Body of pancreas (tissue), 4 donors: ENCODE data around the gene PHKB.

Experiments used
- POLR2A ChIP-seq, 3 donors: fragments of 450-650 bp; IDR thresholded peaks; one replicate each; pipeline ENCODE4 v1.6.1; 2016; ENCODE audit warnings: antibody characterized with exemption in 3 of 3, mild to moderate bottlenecking in 2 of 3
- TF ChIP-seq, protein P1 (sequence below), 7 experiments: fragments of 450-650 bp in 4 of 7; fragments of 200-600 bp in 3 of 7; sonication (generic) in 3 of 7; IDR thresholded peaks; one replicate each; pipeline ENCODE4 v1.5.1; 2016 to 2019; ENCODE audit warnings: antibody characterized with exemption in 7 of 7

DNA sequence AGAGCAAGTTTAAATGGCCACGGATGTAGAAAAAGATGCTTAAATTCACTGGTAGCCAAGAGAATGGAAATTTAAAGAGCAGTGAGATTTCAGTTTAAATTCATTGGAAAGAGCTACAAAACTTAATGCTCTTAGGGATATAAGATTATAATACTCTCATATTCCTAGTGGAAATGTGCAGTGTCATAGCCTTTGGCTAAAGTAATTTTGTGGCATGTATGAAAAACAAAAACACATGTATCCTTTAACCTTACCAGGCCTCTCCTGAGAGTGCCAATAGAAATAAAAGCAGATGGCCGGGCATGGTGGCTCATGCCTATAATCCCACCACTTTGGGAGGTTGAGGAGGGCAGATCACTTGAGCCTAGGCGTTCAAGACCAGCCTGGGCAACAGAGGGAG lies 289.2 kb downstream of the PHKB start:
- TF ChIP-seq POLR2A (IDR thresholded peaks at IDR 0.05) = no peak
- TF ChIP-seq, protein P1, sequence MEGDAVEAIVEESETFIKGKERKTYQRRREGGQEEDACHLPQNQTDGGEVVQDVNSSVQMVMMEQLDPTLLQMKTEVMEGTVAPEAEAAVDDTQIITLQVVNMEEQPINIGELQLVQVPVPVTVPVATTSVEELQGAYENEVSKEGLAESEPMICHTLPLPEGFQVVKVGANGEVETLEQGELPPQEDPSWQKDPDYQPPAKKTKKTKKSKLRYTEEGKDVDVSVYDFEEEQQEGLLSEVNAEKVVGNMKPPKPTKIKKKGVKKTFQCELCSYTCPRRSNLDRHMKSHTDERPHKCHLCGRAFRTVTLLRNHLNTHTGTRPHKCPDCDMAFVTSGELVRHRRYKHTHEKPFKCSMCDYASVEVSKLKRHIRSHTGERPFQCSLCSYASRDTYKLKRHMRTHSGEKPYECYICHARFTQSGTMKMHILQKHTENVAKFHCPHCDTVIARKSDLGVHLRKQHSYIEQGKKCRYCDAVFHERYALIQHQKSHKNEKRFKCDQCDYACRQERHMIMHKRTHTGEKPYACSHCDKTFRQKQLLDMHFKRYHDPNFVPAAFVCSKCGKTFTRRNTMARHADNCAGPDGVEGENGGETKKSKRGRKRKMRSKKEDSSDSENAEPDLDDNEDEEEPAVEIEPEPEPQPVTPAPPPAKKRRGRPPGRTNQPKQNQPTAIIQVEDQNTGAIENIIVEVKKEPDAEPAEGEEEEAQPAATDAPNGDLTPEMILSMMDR (IDR thresholded peaks at IDR 0.05) = no peak
